K562 (cell line): ENCODE data around the gene OSBPL10. TPM values are rescaled to one million over a fixed set of nuclear protein-coding genes. Genes with fewer than 3 reads are reported as not detected.

Source experiments
- ATAC-seq: fragments of 200-7000 bp; cut with Tn5 transposase; 3 replicates; pipeline ENCODE4 v1.9.1; 2020; ENCODE audit warnings: moderate library complexity
- BruUV-seq: library from RNA; stranded (reverse); fragments of 400-500 nt; replicated peaks from 2 replicates; lab custom pipeline; 2021; lab: Mats Ljungman, UMichigan
- CTCF ChIA-PET: fragments of 300-600 bp; formaldehyde crosslinking; extraction: SDS; loops from one replicate; lab custom pipeline; 2021; ENCODE audit warnings: low intra/inter-chr PET ratio; lab: Yijun Ruan, JAX
- POLR2A ChIA-PET: fragments of 300-600, 350-650 bp; sonication (Branson Sonifier 250); formaldehyde crosslinking; extraction: SDS; loops from one replicate; lab custom pipeline; 2021; ENCODE audit warnings: antibody characterized with exemption, inconsistent platforms; lab: Yijun Ruan, JAX
- DNase-seq, 4 experiments: peaks; one replicate each; pipeline versions ENCODE4 v3.0.0 to v3.0.0-alpha.2; 2011 to 2018; ENCODE audit warnings: low spot score in 3 of 4, mixed read lengths in 3 of 4; ENCODE audit errors: extremely low read depth in 1 of 4
- FAIRE-seq: peaks from 2 replicates; lab custom pipeline; 2011; peaks lifted over from hg19 to GRCh38; lab: Jason Lieb, UNC
- H2AFZ ChIP-seq: 2 replicates; pipeline ENCODE4 v1.6.0; 2011; ENCODE audit warnings: low read depth, low read length, control low read depth, inconsistent platforms
- H3K27ac ChIP-seq: fragments of 200-600 bp; 3 replicates; pipeline ENCODE4 v1.8.0; 2011; ENCODE audit warnings: low read depth, mild to moderate bottlenecking, control low read depth, inconsistent platforms, low read length, moderate library complexity, mixed read lengths; ENCODE audit errors: extremely low read depth
- H3K27me3 ChIP-seq, 2 experiments: fragments of 300-600 bp in 1 of 2; 2 replicates in 1 of 2; 3 replicates in 1 of 2; pipeline versions ENCODE4 v1.6.0 to v1.8.0; 2011; ENCODE audit warnings: inconsistent platforms in 2 of 2, low read length in 2 of 2, mild to moderate bottlenecking in 1 of 2, mixed read lengths in 1 of 2, moderate library complexity in 1 of 2; ENCODE audit not compliant: control insufficient read depth in 2 of 2, insufficient read depth in 2 of 2
- H3K36me3 ChIP-seq: fragments of 300-600 bp; 3 replicates; pipeline ENCODE4 v1.8.0; 2011; ENCODE audit warnings: mild to moderate bottlenecking, low read length, inconsistent platforms; ENCODE audit not compliant: control insufficient read depth, insufficient read depth
- H3K4me1 ChIP-seq, 2 experiments: fragments of 200-600 bp in 1 of 2; replicated peaks in 1 of 2; 2 replicates in 1 of 2; 3 replicates in 1 of 2; pipeline versions ENCODE4 v1.5.1 to v1.8.0; 2011; ENCODE audit warnings: inconsistent platforms in 2 of 2, low read length in 2 of 2, mild to moderate bottlenecking in 1 of 2, mixed read lengths in 1 of 2, moderate library complexity in 1 of 2; ENCODE audit not compliant: control insufficient read depth in 2 of 2, insufficient read depth in 2 of 2
- H3K4me2 ChIP-seq: 2 replicates; pipeline ENCODE4 v1.6.1; 2011; ENCODE audit warnings: low read length, control low read depth, inconsistent platforms, mixed read lengths; ENCODE audit not compliant: insufficient read depth
- H3K4me3 ChIP-seq: fragments of 200-600 bp; sonication (generic), shearing (Covaris generic); 2 replicates; pipeline ENCODE4 v1.5.1; 2016; ENCODE audit warnings: control low read depth, inconsistent platforms
- H3K79me2 ChIP-seq: fragments of 200-600 bp; 3 replicates; pipeline ENCODE4 v1.8.0; 2011; ENCODE audit warnings: low read length, inconsistent platforms; ENCODE audit not compliant: control insufficient read depth, insufficient read depth
- H3K9ac ChIP-seq, 2 experiments: 2 replicates each; pipeline versions ENCODE4 v1.6.0 to v1.6.1; 2011; ENCODE audit warnings: low read depth in 2 of 2, low read length in 2 of 2, control low read depth in 1 of 2, inconsistent platforms in 1 of 2, mild to moderate bottlenecking in 1 of 2, mixed read lengths in 1 of 2; ENCODE audit not compliant: insufficient read depth in 1 of 2
- H3K9me1 ChIP-seq: one replicate; pipeline ENCODE4 v1.6.0; 2011; ENCODE audit warnings: inconsistent platforms, mild to moderate bottlenecking, low read length, moderate library complexity; ENCODE audit not compliant: control insufficient read depth, insufficient read depth
- H3K9me3 ChIP-seq: replicated peaks from 2 replicates; pipeline ENCODE4 v1.5.1; 2011; ENCODE audit warnings: low read depth, low read length, inconsistent platforms; ENCODE audit not compliant: control insufficient read depth, insufficient read depth
- H4K20me1 ChIP-seq: replicated peaks from 2 replicates; pipeline ENCODE4 v1.6.1; 2011; ENCODE audit warnings: low read length, inconsistent platforms, mixed read lengths; ENCODE audit not compliant: control insufficient read depth, insufficient read depth
- CSDE1 ChIP-seq, 2 experiments: fragments of 450-650 bp; IDR thresholded peaks; 2 replicates each; pipeline ENCODE4 v1.6.1; 2016; ENCODE audit warnings: mild to moderate bottlenecking in 1 of 2
- HLTF ChIP-seq: fragments of 450-650 bp; IDR thresholded peaks from 2 replicates; pipeline ENCODE4 v1.6.1; 2016
- ILK ChIP-seq: fragments of 450-650 bp; IDR thresholded peaks from 2 replicates; pipeline ENCODE4 v1.6.1; 2016; ENCODE audit warnings: missing genetic modification characterization, low read depth, mild to moderate bottlenecking, missing compliant biosample characterization, moderate library complexity, borderline replicate concordance
- MAFG ChIP-seq: fragments of 450-650 bp; conservative IDR thresholded peaks from 2 replicates; pipeline ENCODE4 v1.6.1; 2016; ENCODE audit warnings: missing genetic modification characterization, missing compliant biosample characterization
- RBM39 ChIP-seq: fragments of 200-400 bp; formaldehyde crosslinking; optimal IDR thresholded peaks from 2 replicates; pipeline ENCODE3; 2018; ENCODE audit warnings: low read depth, low read length
- ZFP91 ChIP-seq: sonication (generic); formaldehyde crosslinking; IDR thresholded peaks from 2 replicates; pipeline ENCODE4 v1.8.0; 2022; ENCODE audit warnings: mild to moderate bottlenecking, missing genetic modification reagents
- WGBS: fragments of 100-300 bp; shearing (Covaris generic); methylation state at CpG from one replicate; pipeline ENCODE4 v1.1.6; 2016; ENCODE audit warnings: low coverage, mixed read lengths; ENCODE audit not compliant: insufficient coverage; ENCODE audit errors: missing lambda C conversion rate; 5-methylcytosine and 5-hydroxymethylcytosine counted together
- in situ Hi-C: fragments of 300-500 bp; cut with MboI; formaldehyde crosslinking; loops from 4 replicates; pipeline ENCODE4 v1.15.0; 2018; ENCODE audit warnings: inconsistent platforms, mixed read lengths
- intact Hi-C: fragments of 100-400 bp; cut with micrococcal nuclease; formaldehyde crosslinking; loops from 2 replicates; pipeline ENCODE4 v1.14.2; 2022
- polyA plus RNA-seq, 8 experiments: library from polyadenylated mRNA; depleted of rRNA in 4 of 8; stranded (reverse) in 5 of 8; unstranded in 3 of 8; fragments of >200 nt; fragmentation: Nextera tagmentation in 2 of 8; fragmentation: Illumina TruSeq in 1 of 8; extraction: Ambion mirVana in 2 of 8; extraction: Trizol in 1 of 8; gene quantifications; 2 replicates each; pipeline versions ENCODE4 v1.2.1 to v1.2.3, GENCODE V29; 2011 to 2014; ENCODE audit warnings: inconsistent platforms in 1 of 8, missing spikeins in 1 of 8
- total RNA-seq, 7 experiments: library from RNA; depleted of rRNA in 6 of 7; stranded (reverse); fragments of >200 nt in 6 of 7; fragmentation: Illumina TruSeq in 2 of 7; extraction: Trizol in 2 of 7; gene quantifications; 2 replicates each; pipeline versions ENCODE4 v1.2.1 to v1.2.3, GENCODE V29; 2011 to 2021; ENCODE audit warnings: low replicate concordance in 1 of 7
- TF ChIP-seq, protein P1 (sequence below): fragments of 450-650 bp; IDR thresholded peaks from 2 replicates; pipeline ENCODE4 v1.7.0; 2016; ENCODE audit warnings: borderline replicate concordance

OSBPL10 gene
- total and polyA plus RNA-seq, 9 of the 15 experiments (the other 6 are each of a cell fraction or from before 2014, with no cell fraction given): 0.03 to 0.19 (median 0.14) TPM; not detected in 2

- no peak for FAIRE-seq
- intact Hi-C loops (no loop called here), in situ Hi-C loops (no loop called here)
- Histone ChIP-seq H3K27ac (no peak overlapping the region), H3K9me3 (no peaks in the 10 kb centered on the region), H3K36me3 (no peaks in the 10 kb centered on the region), H3K79me2 (no peaks in the 10 kb centered on the region), H2AFZ (no peak overlapping the region), H3K9ac (no peak overlapping the region), H3K4me3 (no peak overlapping the region), H3K27me3 (0 out of 5 replicates have a peak, but pooled peaks cover 0 to 4% of the 10 kb centered on the region in 2 experiments), H3K9me1 (no peaks in the 10 kb centered on the region), H3K4me2 (no peak overlapping the region), H3K4me1 (no peaks in the 10 kb centered on the region), H4K20me1 (no peaks in the 10 kb centered on the region)
- WGBS: 5% methylated on average over 6 of the region's 6 CpGs
- ChIA-PET CTCF (no interaction called here), POLR2A (interaction anchor here (0.6 kb wide), 1 partner anchor 1078 kb away, joined by 3 read pairs; no protein-coding TSS in a partner anchor)
- no TSS peak for BruUV-seq
- no peak; the same call in 2 of the 3 replicates for ATAC-seq
- DNase-seq: no peak
- TF ChIP-seq ZFP91 (CRISPR knock-in tag) (no peak), HLTF (no peak), CSDE1 (IDR thresholded peaks at IDR 0.05) (no peak), ILK (tag) (no peak), RBM39 (no peak), MAFG (tag) (0 out of 2 replicates have a peak, but pooled peaks have one; percentile 11)
- TF ChIP-seq, protein P1, sequence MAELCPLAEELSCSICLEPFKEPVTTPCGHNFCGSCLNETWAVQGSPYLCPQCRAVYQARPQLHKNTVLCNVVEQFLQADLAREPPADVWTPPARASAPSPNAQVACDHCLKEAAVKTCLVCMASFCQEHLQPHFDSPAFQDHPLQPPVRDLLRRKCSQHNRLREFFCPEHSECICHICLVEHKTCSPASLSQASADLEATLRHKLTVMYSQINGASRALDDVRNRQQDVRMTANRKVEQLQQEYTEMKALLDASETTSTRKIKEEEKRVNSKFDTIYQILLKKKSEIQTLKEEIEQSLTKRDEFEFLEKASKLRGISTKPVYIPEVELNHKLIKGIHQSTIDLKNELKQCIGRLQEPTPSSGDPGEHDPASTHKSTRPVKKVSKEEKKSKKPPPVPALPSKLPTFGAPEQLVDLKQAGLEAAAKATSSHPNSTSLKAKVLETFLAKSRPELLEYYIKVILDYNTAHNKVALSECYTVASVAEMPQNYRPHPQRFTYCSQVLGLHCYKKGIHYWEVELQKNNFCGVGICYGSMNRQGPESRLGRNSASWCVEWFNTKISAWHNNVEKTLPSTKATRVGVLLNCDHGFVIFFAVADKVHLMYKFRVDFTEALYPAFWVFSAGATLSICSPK: no peak
Measured at GRCh38 chr3:32026593-32026992, 45.5 kb upstream of the OSBPL10 start.
